Bronchial epithelial cell (primary cell): Measurements from ENCODE around the gene SLC22A7. TPM values are rescaled to one million over a fixed set of nuclear protein-coding genes. Genes with fewer than 3 reads are reported as not detected.

Source experiments
- DNase-seq: peaks from one replicate; pipeline ENCODE4 v3.0.0-alpha.2; 2010; ENCODE audit warnings: low read depth
- FAIRE-seq: peaks from 2 replicates; lab custom pipeline; 2011; peaks lifted over from hg19 to GRCh38; lab: Jason Lieb, UNC
- H3K27me3 ChIP-seq: 2 replicates; pipeline ENCODE4 v1.5.1; 2011; ENCODE audit warnings: low read length; ENCODE audit not compliant: control insufficient read depth, insufficient read depth
- H3K36me3 ChIP-seq: 2 replicates; pipeline ENCODE4 v1.5.1; 2011; ENCODE audit warnings: low read length; ENCODE audit not compliant: control insufficient read depth, insufficient read depth
- H3K4me3 ChIP-seq: 2 replicates; pipeline ENCODE4 v1.5.1; 2011; ENCODE audit warnings: mild to moderate bottlenecking, low read depth, low read length, control low read depth
- CTCF ChIP-seq: IDR thresholded peaks from 2 replicates; pipeline ENCODE4 v1.5.1; 2011; ENCODE audit warnings: mild to moderate bottlenecking, moderate library complexity, low read length, control low read depth, inconsistent platforms; ENCODE audit not compliant: insufficient read depth, severe bottlenecking
- total RNA-seq: library from RNA; depleted of rRNA; stranded (reverse); fragments of >200 nt; gene quantifications from 2 replicates; pipeline ENCODE4 v1.2.1, GENCODE V29; 2014

SLC22A7 gene
- total RNA-seq, 1 donor from 2014 or later = not detected

GRCh38 chr6:43254846-43255245 lies 43.2 kb upstream of the SLC22A7 start:
- TF ChIP-seq CTCF = no peak
- Histone ChIP-seq H3K36me3 (no peaks in the 10 kb centered on the region), H3K4me3 (no peak overlapping the region), H3K27me3 (peaks cover 15% of the 10 kb centered on the region)
- FAIRE-seq (no peak), DNase-seq (no peak)

- Histone ChIP-seq H3K27me3 (peaks cover 14% of the 10 kb centered on the region), H3K36me3 (no peaks in the 10 kb centered on the region), H3K4me3 (no peak overlapping the region)
- FAIRE-seq (no peak), DNase-seq (no peak)
- TF ChIP-seq CTCF = no peak
Observed at GRCh38 chr6:43255408-43256054, 42.5 kb upstream of the SLC22A7 start.

GRCh38 chr6:43256670-43257366 lies 41.2 kb upstream of the SLC22A7 start:
- Histone ChIP-seq H3K36me3 (no peaks in the 10 kb centered on the region), H3K27me3 (peaks cover 4% of the 10 kb centered on the region), H3K4me3 (no peak overlapping the region)
- no peak for FAIRE-seq
- no peak for DNase-seq
- TF ChIP-seq CTCF = no peak

GRCh38 chr6:43257367-43258145 lies 40.5 kb upstream of the SLC22A7 start:
- DNase-seq (no peak), FAIRE-seq (no peak)
- TF ChIP-seq CTCF = no peak
- Histone ChIP-seq H3K4me3 (no peak overlapping the region), H3K27me3 (peaks cover 3% of the 10 kb centered on the region), H3K36me3 (no peaks in the 10 kb centered on the region)

GRCh38 chr6:43258180-43258579 lies 39.9 kb upstream of the SLC22A7 start:
- Histone ChIP-seq H3K27me3 (peaks cover 2% of the 10 kb centered on the region), H3K4me3 (no peak overlapping the region), H3K36me3 (no peaks in the 10 kb centered on the region)
- DNase-seq (no peak), FAIRE-seq (no peak)
- no peak for TF ChIP-seq CTCF
